HG03108 (cell line): ENCODE measurements around the gene KCTD5.
"Not testable (repeated sequence)": the region's sequence is repeated elsewhere in the genome, so short reads cannot be mapped to it uniquely, and the experiment has no call there.

ENCODE experiments used
- ATAC-seq: cut with Tn5 transposase; IDR thresholded peaks from one replicate; pipeline ENCODE4 v1.9.1; 2021; ENCODE audit warnings: moderate library complexity; ENCODE audit not compliant: unreplicated experiment

KCTD5 gene

GRCh38 chr16:2671741-2672140 is 10.6 kb upstream of the KCTD5 start:
- ATAC-seq, result no peak

DNA sequence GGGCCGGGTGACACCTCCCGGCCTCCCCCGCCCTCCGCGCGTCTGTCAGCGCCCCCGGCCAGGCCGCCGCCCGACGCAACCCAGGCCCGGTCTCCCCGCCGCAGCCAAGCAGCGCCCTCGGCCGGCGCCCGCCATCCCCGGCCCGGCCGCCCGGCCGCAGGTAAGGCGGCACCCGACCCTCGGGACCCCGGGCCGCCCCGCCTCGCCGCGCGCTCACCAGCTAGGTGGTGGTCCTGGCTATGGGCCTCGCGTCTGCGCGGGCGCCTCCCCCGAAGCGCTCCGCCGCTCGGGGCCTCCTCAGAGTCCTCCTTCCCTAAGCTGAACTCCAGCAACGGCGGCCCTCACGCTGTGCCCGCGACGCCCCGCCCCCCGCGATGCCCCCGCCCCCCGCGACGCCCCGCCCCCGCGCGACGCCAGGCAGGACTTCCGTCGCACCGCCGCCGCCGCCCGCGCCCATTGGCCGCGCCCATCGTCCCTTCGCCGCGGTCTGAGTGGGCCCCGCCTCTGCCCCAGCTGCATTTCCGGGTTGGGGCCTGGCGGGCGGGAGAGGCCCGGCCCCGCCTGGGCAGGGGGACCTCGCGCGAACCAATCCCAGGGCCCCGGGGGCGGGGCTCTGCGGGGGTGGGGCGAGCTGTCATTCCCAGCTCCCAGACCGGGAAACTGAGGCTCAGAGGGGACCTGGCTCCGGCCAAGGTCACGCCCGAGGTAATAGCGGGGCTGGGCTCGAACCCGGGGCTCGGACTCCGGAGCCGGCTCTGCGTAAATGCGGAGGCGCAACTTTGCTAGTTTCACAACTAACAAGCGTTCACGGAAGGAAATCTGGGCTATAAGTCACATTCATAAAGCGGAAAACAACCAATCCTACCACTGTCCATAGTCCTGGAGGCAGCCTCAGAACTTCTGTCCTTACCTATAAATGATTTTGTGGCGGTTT is 9.0 kb upstream of the KCTD5 start:
- ATAC-seq, result peak; percentile 89

- ATAC-seq, result no peak
Observed at GRCh38 chr16:2675021-2675420, 7.3 kb upstream of the KCTD5 start.

- no peak for ATAC-seq
Observed at GRCh38 chr16:2675714-2676113, 6.6 kb upstream of the KCTD5 start.

DNA sequence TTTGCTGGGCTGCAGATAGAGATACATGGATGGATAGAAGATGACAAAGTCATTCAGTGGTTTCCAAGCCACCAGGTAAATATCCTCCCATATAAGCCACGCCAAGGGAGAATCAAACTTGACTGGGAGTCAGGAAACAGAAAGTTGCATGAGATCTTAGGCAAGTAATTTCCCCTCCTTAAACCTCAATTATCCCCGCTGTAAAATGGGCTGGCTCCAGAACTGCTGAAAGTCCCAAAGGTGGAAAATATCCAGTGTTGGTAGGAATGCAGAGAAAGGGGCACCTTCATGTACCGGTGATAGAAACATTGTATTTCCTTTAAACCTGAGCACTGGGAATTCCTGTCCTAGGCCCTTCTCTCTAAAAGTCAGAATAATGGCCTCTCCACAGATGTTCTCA is 5.4 kb upstream of the KCTD5 start:
- ATAC-seq, result not testable (repeated sequence)

GRCh38 chr16:2678206-2678965 is 3.9 kb upstream of the KCTD5 start:
- ATAC-seq, result not testable (repeated sequence)

DNA sequence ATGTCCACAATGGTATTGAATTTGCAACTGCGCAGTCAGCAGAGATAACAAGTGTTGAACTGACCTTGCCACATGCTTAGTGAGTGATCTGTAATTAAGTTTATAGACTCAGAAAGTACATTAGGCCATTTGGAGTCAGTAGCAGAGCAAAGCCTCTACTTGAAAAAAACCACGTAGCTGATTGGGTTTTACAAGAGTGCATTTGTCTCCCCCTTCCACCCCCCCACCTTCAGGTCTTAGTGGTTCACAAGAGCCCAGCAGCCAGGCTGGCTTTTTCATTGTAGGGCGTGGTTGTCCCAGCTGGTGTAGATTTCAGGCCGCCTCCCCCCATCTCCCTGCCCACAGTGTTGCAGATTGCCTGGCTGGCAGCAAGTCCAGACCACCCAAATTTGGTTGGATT is 2.4 kb upstream of the KCTD5 start:
- not testable (repeated sequence) for ATAC-seq

DNA sequence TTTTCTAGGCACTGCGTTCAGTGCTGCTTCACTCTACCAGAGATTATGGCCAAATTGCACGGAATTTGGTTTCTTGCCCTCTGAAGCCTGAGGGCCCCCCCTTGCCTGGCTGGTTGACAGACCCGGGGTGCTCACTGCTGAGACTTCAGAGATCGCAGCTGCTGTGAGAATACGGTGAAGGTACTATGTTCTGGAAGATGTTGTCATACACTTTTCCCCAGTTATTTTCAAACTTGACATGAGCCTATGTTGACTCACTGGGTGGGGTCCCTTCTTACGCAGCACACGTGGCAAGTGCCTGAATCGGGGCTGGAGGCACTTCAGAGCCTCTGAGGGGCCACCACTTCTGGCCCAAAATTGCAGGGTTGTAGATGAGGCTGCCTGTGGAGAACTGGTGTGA is 2.0 kb upstream of the KCTD5 start:
- ATAC-seq, result not testable (repeated sequence)

DNA sequence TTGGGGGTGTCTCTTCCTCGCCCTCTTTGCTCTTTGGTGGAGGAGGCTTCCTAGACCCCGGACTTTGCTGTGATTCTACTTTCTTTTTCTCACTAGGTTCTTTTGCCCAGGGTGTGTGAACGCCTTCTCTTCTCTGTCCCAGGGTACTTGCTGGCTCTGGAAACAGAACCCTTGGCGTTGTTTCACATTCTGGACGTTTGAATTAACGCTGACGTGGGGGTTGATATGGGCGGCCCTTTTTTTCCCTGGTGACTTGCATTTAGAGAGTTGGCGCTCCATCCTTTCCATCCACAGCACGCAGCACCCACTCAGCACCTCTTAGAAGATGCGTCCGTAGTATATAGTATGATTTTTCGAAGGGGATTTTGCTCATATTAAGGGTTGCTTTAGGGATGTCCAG is 718 bp downstream of the KCTD5 start:
- not testable (repeated sequence) for ATAC-seq

- peak; percentile 27 for ATAC-seq
Observed at GRCh38 chr16:2686075-2686474, 3.8 kb downstream of the KCTD5 start.

- peak; percentile 36 for ATAC-seq
Observed at GRCh38 chr16:2686912-2687507, 4.7 kb downstream of the KCTD5 start.

- no peak for ATAC-seq
Observed at GRCh38 chr16:2687531-2688308, 5.4 kb downstream of the KCTD5 start.

DNA sequence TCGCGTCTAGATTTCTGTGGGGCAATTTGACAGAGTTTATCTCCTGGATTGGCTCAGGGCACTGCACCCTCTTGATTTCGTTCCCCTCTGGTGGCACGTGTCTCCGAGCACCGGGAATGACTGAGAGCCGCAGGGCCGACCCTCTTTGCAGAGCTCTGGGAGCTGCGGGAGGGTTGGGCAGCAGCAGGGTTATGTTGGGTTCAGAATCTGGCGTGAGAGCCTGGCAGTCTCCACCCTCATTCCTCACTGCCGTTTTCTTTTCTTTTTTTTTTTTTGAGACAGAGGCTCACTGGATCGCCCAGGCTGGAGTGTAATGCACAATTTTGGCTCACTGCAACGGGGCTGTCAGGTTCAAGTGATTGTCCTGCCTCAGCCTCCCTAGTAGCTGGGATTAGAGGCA is 7.1 kb downstream of the KCTD5 start:
- ATAC-seq, result not testable (repeated sequence)

GRCh38 chr16:2689968-2690801 is 7.9 kb downstream of the KCTD5 start:
- ATAC-seq, result no peak

- no peak for ATAC-seq
Observed at GRCh38 chr16:2690852-2691251, 8.5 kb downstream of the KCTD5 start.

DNA sequence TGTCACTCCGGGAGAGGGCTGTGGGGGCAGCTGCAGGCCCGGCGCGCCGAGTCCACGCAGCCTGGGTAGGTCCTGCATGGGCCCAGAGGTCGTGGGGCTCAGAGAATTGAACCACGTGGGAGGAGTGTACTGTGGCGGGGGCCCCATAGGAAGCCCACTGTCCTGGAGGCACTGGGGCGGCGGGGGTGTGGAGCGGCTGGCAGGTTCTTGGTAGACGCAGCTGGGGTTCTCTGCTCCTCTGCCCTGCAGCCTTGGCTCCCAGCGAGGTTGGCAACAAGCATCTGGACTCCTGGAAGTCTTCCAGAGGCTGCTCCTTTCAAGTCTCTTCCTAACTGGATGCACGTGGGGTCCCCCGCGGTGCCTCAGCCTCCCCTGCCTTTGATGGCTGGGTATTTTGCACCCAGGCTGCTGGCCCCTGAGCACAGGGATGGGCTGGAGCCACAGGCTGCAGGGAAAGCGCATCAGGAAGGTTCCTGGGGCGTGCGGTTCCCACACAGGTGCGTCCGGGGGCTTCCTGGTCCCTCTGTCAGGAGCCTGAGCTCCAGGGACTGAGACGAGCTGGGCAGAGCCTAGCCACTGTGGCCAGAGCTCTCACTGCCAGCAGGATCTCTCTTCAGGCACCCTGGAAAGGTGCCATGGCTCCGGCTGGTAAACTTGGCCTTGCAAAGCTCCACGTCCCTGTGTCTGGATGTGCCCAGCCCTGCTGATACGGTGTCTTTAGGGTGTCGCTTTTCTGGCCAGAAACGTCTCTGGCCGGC is 9.3 kb downstream of the KCTD5 start:
- ATAC-seq, result no peak

DNA sequence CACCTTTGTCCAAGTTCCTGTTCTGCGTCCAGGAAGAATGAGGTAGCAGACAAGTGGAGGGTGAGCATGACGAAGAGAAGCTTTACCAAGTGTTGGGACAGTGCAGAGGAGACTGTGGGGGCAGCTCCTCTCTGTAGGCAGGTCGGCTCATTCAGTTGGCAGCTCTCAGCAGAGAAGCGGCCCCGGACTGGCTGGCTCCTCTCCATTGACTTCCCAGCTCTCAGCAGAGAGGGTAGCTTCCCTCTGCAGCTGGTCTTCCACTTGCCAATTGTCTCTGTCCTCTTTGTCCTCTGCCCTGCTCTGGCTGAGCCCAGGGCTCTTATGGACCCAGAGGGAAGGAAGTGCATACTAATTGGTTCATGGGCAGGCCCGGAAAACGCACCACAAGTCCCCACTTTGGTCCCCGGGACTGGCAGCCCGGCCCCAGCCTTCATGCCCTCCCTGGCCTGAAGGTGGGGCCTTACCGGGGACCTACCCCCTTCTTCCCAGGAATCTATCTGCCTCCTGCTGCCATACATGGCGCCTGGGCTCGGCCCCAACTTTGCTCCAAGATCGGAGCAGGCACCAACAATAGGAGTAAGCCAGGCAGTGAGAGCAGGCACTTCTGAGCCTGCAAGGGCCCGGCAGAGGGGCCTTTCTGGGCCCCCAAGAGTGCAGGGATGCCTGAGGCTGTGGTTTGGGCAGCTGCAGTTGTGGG is 10.1 kb downstream of the KCTD5 start:
- ATAC-seq, result no peak

- no peak for ATAC-seq
Observed at GRCh38 chr16:2692948-2693651, 10.8 kb downstream of the KCTD5 start.
